Body of pancreas (tissue), 4 donors: Measurements from ENCODE around the gene NAA50. TPM values are rescaled to one million over a fixed set of nuclear protein-coding genes. Genes with fewer than 3 reads are reported as not detected.

ENCODE experiments used
- ATAC-seq: fragments of 150-250 bp; one replicate; pipeline ENCODE4 v1.9.1; 2016
- DNase-seq, 4 donors: peaks; one replicate each; pipeline ENCODE4 v3.0.0-alpha.2; 2019
- H3K27ac ChIP-seq, 4 donors: fragments of 200-600 bp; sonication (generic); 1 replicate in 3 of 4; 2 replicates in 1 of 4; pipeline versions ENCODE4 v1.5.1 to v1.6.1; 2016 to 2019; ENCODE audit warnings: mild to moderate bottlenecking in 1 of 4, mixed read lengths in 1 of 4, moderate library complexity in 1 of 4
- H3K27me3 ChIP-seq, 2 donors: fragments of 200-600 bp; sonication (generic); one replicate each; pipeline ENCODE4 v1.6.0; 2016; ENCODE audit warnings: mild to moderate bottlenecking in 1 of 2
- H3K36me3 ChIP-seq, 2 donors: fragments of 200-600 bp; sonication (generic); replicated peaks in 1 of 2; 2 replicates each; pipeline ENCODE4 v1.5.1; 2016; ENCODE audit warnings: low read depth in 2 of 2; ENCODE audit not compliant: insufficient read depth in 1 of 2
- H3K4me1 ChIP-seq: fragments of 200-600 bp; sonication (generic); one replicate; pipeline ENCODE4 v1.6.0; 2016
- H3K4me3 ChIP-seq, 2 donors: fragments of 200-600 bp; sonication (generic); 1 replicate in 1 of 2; 2 replicates in 1 of 2; pipeline ENCODE4 v1.5.1; 2016 to 2019
- H3K9me3 ChIP-seq, 3 donors: fragments of 200-600 bp; sonication (generic); 1 replicate in 2 of 3; 2 replicates in 1 of 3; pipeline ENCODE4 v1.5.1; 2016
- POLR2A ChIP-seq, 3 donors: fragments of 450-650 bp; IDR thresholded peaks; one replicate each; pipeline ENCODE4 v1.6.1; 2016; ENCODE audit warnings: antibody characterized with exemption in 3 of 3, mild to moderate bottlenecking in 2 of 3
- WGBS, 2 donors: methylation state at CpG; one replicate each; pipeline ENCODE4 v1.1.5; 2017; 5-methylcytosine and 5-hydroxymethylcytosine counted together
- intact Hi-C: fragments of 100-400 bp; cut with DNase I; formaldehyde crosslinking; loops from one replicate; pipeline ENCODE4 v1.15.1; 2023
- total RNA-seq, 2 donors: library from RNA; depleted of rRNA; stranded (reverse); fragments of >200 nt; gene quantifications; one replicate each; pipeline ENCODE4 v1.1.0, GENCODE V29; 2016
- TF ChIP-seq, protein P1 (sequence below), 7 experiments: fragments of 450-650 bp in 4 of 7; fragments of 200-600 bp in 3 of 7; sonication (generic) in 3 of 7; IDR thresholded peaks; one replicate each; pipeline ENCODE4 v1.5.1; 2016 to 2019; ENCODE audit warnings: antibody characterized with exemption in 7 of 7

Gene NAA50
- total RNA-seq, 2 donors from 2014 or later, result 32.2 to 93.6 TPM

DNA sequence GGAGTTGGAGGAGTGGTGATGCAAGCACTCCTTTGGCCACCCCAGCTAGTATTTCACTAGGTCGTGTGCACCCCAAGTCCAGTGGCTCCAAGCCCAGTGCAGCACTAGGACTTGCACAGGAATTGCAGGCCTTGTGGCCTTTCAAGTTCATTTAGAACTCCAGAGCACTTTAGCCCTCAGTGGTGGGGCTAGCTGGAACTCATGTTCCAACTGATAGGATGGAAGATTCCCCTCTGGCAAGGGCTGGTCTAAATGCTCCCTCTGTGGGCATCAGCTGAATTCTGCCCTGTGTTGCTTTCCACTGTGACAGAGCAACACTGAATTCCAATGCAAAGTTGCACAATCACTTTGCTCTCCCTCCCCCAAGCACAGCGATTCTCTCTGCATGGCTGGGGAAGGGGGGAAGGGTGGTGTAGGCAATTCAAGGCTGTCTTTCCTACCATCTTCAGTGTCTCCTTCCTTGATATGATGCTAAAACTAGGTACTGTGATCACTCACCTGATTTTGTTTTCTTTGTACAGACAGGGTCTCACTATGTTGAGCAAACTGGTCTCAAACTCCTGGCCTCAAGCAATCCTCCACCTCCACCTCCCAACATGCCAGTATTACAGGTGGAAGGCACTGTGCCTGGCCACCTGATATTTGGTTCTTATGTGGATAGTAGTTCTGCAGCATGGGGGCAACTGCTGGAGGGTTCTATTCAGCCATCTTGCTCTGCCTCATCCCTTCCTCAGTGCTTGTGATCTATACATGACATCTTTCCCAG lies 59.9 kb downstream of the NAA50 start:
- intact Hi-C loops, result no loop called here
- peak; percentile 45 for ATAC-seq
- Histone ChIP-seq H3K27me3 (no peaks in the 10 kb centered on the region), H3K36me3 (no peaks in the 10 kb centered on the region), H3K9me3 (no peaks in the 10 kb centered on the region), H3K27ac (no peak overlapping the region), H3K4me3 (no peak overlapping the region), H3K4me1 (peaks cover 32% of the 10 kb centered on the region)
- no peak for TF ChIP-seq POLR2A (IDR thresholded peaks at IDR 0.05)
- TF ChIP-seq, protein P1, sequence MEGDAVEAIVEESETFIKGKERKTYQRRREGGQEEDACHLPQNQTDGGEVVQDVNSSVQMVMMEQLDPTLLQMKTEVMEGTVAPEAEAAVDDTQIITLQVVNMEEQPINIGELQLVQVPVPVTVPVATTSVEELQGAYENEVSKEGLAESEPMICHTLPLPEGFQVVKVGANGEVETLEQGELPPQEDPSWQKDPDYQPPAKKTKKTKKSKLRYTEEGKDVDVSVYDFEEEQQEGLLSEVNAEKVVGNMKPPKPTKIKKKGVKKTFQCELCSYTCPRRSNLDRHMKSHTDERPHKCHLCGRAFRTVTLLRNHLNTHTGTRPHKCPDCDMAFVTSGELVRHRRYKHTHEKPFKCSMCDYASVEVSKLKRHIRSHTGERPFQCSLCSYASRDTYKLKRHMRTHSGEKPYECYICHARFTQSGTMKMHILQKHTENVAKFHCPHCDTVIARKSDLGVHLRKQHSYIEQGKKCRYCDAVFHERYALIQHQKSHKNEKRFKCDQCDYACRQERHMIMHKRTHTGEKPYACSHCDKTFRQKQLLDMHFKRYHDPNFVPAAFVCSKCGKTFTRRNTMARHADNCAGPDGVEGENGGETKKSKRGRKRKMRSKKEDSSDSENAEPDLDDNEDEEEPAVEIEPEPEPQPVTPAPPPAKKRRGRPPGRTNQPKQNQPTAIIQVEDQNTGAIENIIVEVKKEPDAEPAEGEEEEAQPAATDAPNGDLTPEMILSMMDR (IDR thresholded peaks at IDR 0.05), result no peak
- WGBS, 2 donors, result 46 to 52% methylated on average over 2 of the region's 2 CpGs
- DNase-seq, result no peak

DNA sequence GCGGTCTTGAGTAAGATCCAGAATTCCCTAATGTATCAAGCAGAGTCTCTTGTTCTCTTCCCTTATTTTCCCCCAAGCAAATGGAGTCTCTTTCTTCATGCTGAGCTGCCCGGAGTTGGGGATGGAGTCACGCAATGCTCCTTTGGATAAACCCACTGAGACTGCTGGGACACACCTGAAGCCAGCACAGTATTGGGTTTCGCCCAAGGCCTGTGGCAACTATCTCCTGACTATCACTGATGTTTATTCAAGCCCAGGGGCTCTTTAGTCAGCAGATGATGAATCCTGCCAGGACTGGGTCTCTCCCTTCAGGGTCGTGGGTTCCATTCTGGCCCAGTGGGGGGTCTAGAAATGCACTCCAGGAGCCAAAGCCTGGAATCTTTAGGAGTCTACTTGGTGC lies 60.9 kb downstream of the NAA50 start:
- H3K9me3 ChIP-seq, result no peaks in the 10 kb centered on the region
- TF ChIP-seq, protein P1 (IDR thresholded peaks at IDR 0.05), result no peak
- TF ChIP-seq POLR2A (IDR thresholded peaks at IDR 0.05), result no peak
- DNase-seq, result no peak
- H3K4me1 ChIP-seq, result peaks cover 23% of the 10 kb centered on the region
- intact Hi-C loops, result no loop called here
- no peaks in the 10 kb centered on the region for H3K27me3 ChIP-seq
- ATAC-seq, result no peak
- H3K27ac ChIP-seq, result no peak overlapping the region
- 85 to 90% methylated on average over 5 of the region's 5 CpGs for WGBS, 2 donors
- H3K36me3 ChIP-seq, result no peaks in the 10 kb centered on the region
- no peak overlapping the region for H3K4me3 ChIP-seq

DNA sequence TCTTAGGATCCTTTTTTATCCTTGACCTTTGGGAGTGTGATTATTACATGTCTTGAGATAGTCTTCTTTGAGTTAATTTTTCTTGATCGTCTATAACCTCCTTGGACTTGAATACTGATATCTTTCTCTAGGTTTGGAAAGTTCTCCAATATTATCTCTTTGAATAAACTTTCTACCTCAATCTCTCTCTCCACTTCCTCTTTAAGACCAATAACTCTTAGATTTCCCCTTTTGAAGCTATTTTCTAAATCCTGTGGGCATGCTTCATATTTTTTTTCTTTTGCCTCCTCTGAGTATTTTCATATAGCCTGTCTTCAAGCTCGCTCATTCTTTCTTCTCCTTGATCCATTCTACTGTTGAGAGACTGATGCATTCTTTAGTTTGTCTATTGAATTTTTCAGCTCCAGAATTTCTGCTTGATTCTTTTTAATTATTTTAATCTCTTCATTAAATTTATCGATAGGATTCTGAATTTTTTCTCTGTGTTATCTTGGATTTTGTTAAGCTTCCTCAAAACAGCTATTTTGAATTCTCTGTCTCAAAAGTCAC lies 61.7 kb downstream of the NAA50 start:
- no peak overlapping the region for H3K4me3 ChIP-seq
- no peak overlapping the region for H3K27ac ChIP-seq
- WGBS, 2 donors, result 75 to 86% methylated on average over 3 of the region's 3 CpGs
- no peak for ATAC-seq
- H3K4me1 ChIP-seq, result peaks cover 23% of the 10 kb centered on the region
- H3K9me3 ChIP-seq, result no peaks in the 10 kb centered on the region
- no peak for DNase-seq
- no peaks in the 10 kb centered on the region for H3K36me3 ChIP-seq
- TF ChIP-seq, protein P1 (IDR thresholded peaks at IDR 0.05), result no peak
- TF ChIP-seq POLR2A (IDR thresholded peaks at IDR 0.05), result no peak
- no peaks in the 10 kb centered on the region for H3K27me3 ChIP-seq
- intact Hi-C loops, result no loop called here

DNA sequence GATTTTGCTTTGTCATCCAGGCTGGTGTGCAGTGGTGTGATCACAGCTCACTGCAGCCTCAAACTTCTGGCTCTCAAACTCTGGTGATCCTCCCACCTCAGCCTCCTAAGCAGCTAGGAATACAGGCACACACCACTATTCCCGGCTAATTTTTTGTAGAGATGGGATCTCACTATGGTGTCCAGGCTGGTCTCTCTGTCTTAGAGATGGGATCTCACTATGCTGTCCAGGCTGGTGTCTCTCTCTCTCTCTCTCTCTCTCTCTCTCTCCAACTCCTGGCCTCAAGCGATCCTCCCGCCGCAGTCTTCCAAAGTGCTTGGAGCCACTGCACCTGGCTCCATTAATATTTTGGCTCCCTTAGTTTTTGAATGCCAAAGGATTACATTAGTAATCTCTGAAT lies 67.3 kb downstream of the NAA50 start:
- 93 to 95% methylated on average over 4 of the region's 4 CpGs for WGBS, 2 donors
- Histone ChIP-seq H3K4me3 (no peak overlapping the region), H3K36me3 (peaks cover 0 to 3% of the 10 kb centered on the region in 2 donors), H3K9me3 (no peaks in the 10 kb centered on the region), H3K27me3 (no peaks in the 10 kb centered on the region), H3K27ac (no peak overlapping the region), H3K4me1 (peaks cover 9% of the 10 kb centered on the region)
- no peak for DNase-seq
- TF ChIP-seq POLR2A (IDR thresholded peaks at IDR 0.05), result no peak
- TF ChIP-seq, protein P1 (IDR thresholded peaks at IDR 0.05), result no peak
- intact Hi-C loops, result no loop called here
- ATAC-seq, result no peak
